Subcutaneous adipose tissue (tissue), 4 donors: ENCODE data around the gene RAD51AP1. TPM values are rescaled to one million over a fixed set of nuclear protein-coding genes. Genes with fewer than 3 reads are reported as not detected.

ENCODE experiments used
- total RNA-seq, 4 donors: library from RNA; depleted of rRNA; stranded (reverse); fragments of >200 nt; gene quantifications; one replicate each; pipeline ENCODE4 v1.1.0, GENCODE V29; 2016
- TF ChIP-seq, protein P1 (sequence below): fragments of 450-650 bp; IDR thresholded peaks from one replicate; pipeline ENCODE4 v1.5.1; 2016; ENCODE audit warnings: low read depth, mild to moderate bottlenecking, control low read depth, antibody characterized with exemption, moderate library complexity

RAD51AP1 gene
- total RNA-seq, 4 donors from 2014 or later, result 0.75 to 7.8 (median 1.5) TPM

DNA sequence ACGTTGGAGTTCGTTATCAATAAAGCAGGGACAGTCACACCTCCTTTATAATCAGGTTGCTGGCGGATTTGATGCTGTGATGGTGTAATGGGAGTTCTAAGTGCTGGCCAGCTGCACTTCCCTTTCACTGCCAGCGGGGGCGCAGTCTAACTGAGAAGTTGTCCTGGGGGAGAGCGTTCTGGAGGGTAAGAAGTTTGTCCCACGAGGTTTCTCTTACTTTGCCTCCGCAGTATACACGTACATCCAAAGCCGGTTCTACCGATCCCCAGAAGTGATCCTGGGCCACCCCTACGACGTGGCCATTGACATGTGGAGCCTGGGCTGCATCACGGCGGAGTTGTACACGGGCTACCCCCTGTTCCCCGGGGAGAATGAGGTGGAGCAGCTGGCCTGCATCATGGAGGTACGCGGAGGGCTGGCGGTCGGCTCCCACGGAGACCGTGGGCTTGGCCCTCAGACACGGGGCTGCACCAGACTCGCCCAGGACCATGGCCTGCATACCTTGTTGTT lies 66.0 kb downstream of the RAD51AP1 start:
- TF ChIP-seq, protein P1, sequence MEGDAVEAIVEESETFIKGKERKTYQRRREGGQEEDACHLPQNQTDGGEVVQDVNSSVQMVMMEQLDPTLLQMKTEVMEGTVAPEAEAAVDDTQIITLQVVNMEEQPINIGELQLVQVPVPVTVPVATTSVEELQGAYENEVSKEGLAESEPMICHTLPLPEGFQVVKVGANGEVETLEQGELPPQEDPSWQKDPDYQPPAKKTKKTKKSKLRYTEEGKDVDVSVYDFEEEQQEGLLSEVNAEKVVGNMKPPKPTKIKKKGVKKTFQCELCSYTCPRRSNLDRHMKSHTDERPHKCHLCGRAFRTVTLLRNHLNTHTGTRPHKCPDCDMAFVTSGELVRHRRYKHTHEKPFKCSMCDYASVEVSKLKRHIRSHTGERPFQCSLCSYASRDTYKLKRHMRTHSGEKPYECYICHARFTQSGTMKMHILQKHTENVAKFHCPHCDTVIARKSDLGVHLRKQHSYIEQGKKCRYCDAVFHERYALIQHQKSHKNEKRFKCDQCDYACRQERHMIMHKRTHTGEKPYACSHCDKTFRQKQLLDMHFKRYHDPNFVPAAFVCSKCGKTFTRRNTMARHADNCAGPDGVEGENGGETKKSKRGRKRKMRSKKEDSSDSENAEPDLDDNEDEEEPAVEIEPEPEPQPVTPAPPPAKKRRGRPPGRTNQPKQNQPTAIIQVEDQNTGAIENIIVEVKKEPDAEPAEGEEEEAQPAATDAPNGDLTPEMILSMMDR, result no peak

DNA sequence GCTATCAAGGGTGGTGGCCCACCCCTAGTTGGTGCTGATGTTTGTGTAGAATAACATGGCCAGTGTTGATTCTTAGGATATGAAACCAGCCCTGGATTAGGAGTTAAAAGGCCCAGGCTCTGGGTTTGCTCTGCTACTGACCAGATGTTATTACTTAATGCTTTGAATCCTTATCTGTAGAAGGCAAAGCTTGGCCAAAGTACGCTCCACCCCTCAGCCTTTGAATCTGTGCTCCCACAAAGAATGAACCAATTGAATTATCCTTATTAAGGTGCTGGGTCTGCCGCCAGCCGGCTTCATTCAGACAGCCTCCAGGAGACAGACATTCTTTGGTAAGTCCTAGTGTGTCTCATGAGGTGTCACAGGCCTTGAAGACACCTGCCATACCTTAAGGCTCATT lies 68.4 kb downstream of the RAD51AP1 start:
- TF ChIP-seq, protein P1, result no peak

DNA sequence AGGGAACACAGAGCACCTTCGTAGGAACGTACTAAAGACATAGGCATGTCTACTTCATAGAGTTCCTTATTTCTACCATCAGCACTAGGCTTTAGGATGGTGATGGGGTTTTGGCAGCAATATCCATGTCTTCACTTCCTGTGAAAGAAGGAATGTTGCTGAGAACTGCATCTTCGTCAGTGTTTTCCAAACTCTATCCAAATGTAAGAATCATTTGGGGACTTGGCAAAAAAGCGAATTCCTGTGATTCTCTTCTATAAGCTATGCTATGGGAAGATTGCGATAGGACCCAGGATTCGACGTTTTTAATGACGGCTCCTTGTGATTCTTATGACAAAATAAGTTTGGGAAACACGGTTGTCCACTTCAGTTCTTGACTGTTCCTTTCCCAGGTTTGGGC lies 70.4 kb downstream of the RAD51AP1 start:
- TF ChIP-seq, protein P1, result no peak

Other genes with a start within 250 kb of the RAD51AP1 start
- gene TIGAR, start 217.7 kb upstream of the RAD51AP1 start, total RNA-seq, result 10 to 100 TPM in 2 of 4 donors, 1 to 10 TPM in 2; 3.1 to 13.9 (median 7.0) TPM
- under 1 TPM in 1 of 4 donors, not detected in 3; 0.22 TPM for gene FGF23, start 159.2 kb upstream of the RAD51AP1 start, total RNA-seq
- not detected for gene FGF6, start 93.1 kb upstream of the RAD51AP1 start, total RNA-seq
- gene DYRK4, start 23.3 kb downstream of the RAD51AP1 start, total RNA-seq, result 10 to 100 TPM; 15.3 to 48.8 (median 24.0) TPM
- gene AKAP3, start 110.2 kb downstream of the RAD51AP1 start, total RNA-seq, result 1 to 10 TPM in 2 of 4 donors, under 1 TPM in 1, not detected in 1; 0.44 to 4.5 (median 2.5) TPM
- gene NDUFA9, start 110.2 kb downstream of the RAD51AP1 start, total RNA-seq, result 10 to 100 TPM; 14.8 to 34.4 (median 24.3) TPM
- 1 to 10 TPM in 3 of 4 donors, under 1 TPM in 1; 0.33 to 3.3 (median 1.3) TPM for gene GALNT8, start 181.5 kb downstream of the RAD51AP1 start, total RNA-seq